Smooth muscle cell (in vitro differentiated cells): ENCODE data around the gene RAD51C. TPM values are rescaled to one million over a fixed set of nuclear protein-coding genes. Genes with fewer than 3 reads are reported as not detected.

Experiments used
- DNase-seq: peaks from one replicate; lab custom pipeline; 2025; ENCODE audit not compliant: unreplicated experiment; lab: John Stamatoyannopoulos, UW
- H2AFZ ChIP-seq: fragments of 200-600 bp; sonication (generic); 2 replicates; pipeline ENCODE4 v1.6.0; 2016; ENCODE audit warnings: antibody characterized with exemption, low read depth, mild to moderate bottlenecking
- H3F3A ChIP-seq: fragments of 200-600 bp; sonication (generic); 2 replicates; pipeline ENCODE4 v1.6.0; 2017; ENCODE audit warnings: antibody characterized with exemption, low read depth
- H3K27ac ChIP-seq: fragments of 200-600 bp; sonication (generic); 2 replicates; pipeline ENCODE4 v1.5.1; 2016; ENCODE audit warnings: low read depth, mild to moderate bottlenecking
- H3K27me3 ChIP-seq: fragments of 200-600 bp; sonication (generic); 2 replicates; pipeline ENCODE4 v1.6.1; 2016; ENCODE audit warnings: low read depth, mild to moderate bottlenecking
- H3K36me3 ChIP-seq: fragments of 200-600 bp; sonication (generic); 2 replicates; pipeline ENCODE4 v1.5.1; 2016; ENCODE audit warnings: low read depth
- H3K4me1 ChIP-seq: fragments of 200-600 bp; sonication (generic); 2 replicates; pipeline ENCODE4 v1.5.1; 2016; ENCODE audit warnings: low read depth
- H3K4me2 ChIP-seq: fragments of 200-600 bp; sonication (generic); 2 replicates; pipeline ENCODE4 v1.6.0; 2016; ENCODE audit warnings: mild to moderate bottlenecking
- H3K4me3 ChIP-seq: fragments of 200-600 bp; sonication (generic); 2 replicates; pipeline ENCODE4 v1.5.1; 2016; ENCODE audit warnings: mild to moderate bottlenecking
- H3K79me2 ChIP-seq: fragments of 200-600 bp; sonication (generic); 2 replicates; pipeline ENCODE4 v1.6.0; 2016; ENCODE audit warnings: low read depth, mild to moderate bottlenecking
- H3K9ac ChIP-seq: fragments of 200-600 bp; sonication (generic); 2 replicates; pipeline ENCODE4 v1.6.0; 2016; ENCODE audit warnings: low read depth
- H3K9me3 ChIP-seq: fragments of 200-600 bp; sonication (generic); replicated peaks from 2 replicates; pipeline ENCODE4 v1.5.1; 2016; ENCODE audit warnings: low read depth
- H4K20me1 ChIP-seq: fragments of 200-600 bp; sonication (generic); 2 replicates; pipeline ENCODE4 v1.6.0; 2016; ENCODE audit warnings: low read depth
- CTCF ChIP-seq: fragments of 200-600 bp; sonication (generic); IDR thresholded peaks from 2 replicates; pipeline ENCODE4 v1.5.1; 2017; ENCODE audit warnings: borderline replicate concordance, mild to moderate bottlenecking, antibody characterized with exemption; ENCODE audit not compliant: insufficient read depth, poor library complexity, severe bottlenecking
- WGBS: methylation state at CpG from one replicate; pipeline ENCODE4 v1.1.7; 2016; ENCODE audit warnings: low lambda C conversion rate; 5-methylcytosine and 5-hydroxymethylcytosine counted together
- polyA plus RNA-seq: library from polyadenylated mRNA; unstranded; fragments of >200 nt; fragmentation: Nextera tagmentation; extraction: Ambion mirVana; gene quantifications from 2 replicates; pipeline ENCODE4 v1.2.1, GENCODE V29; 2016
- total RNA-seq: library from RNA; depleted of rRNA; stranded (reverse); fragments of >200 nt; gene quantifications from 2 replicates; pipeline ENCODE4 v1.2.3, GENCODE V29; 2014

RAD51C gene
- total and polyA plus RNA-seq, 2 experiments from 2014 or later = 20.9 to 27.1 TPM

GRCh38 chr17:58755269-58755576, 62.8 kb downstream of the RAD51C start:
- Histone ChIP-seq H2AFZ (peak overlapping the region; percentile 97), H3K4me1 (peaks cover 14% of the 10 kb centered on the region), H3K27ac (no peak overlapping the region), H4K20me1 (no peaks in the 10 kb centered on the region), H3K4me2 (peak overlapping the region; percentile 100), H3K9ac (no peak overlapping the region), H3K27me3 (peaks cover 41% of the 10 kb centered on the region), H3K79me2 (no peaks in the 10 kb centered on the region), H3K9me3 (no peaks in the 10 kb centered on the region), H3K36me3 (no peaks in the 10 kb centered on the region), H3F3A (no peaks in the 10 kb centered on the region), H3K4me3 (peak overlapping the region; percentile 86)
- no peak for DNase-seq
- no peak for TF ChIP-seq CTCF
- WGBS = 34% methylated on average over 2 of the region's 2 CpGs

DNA sequence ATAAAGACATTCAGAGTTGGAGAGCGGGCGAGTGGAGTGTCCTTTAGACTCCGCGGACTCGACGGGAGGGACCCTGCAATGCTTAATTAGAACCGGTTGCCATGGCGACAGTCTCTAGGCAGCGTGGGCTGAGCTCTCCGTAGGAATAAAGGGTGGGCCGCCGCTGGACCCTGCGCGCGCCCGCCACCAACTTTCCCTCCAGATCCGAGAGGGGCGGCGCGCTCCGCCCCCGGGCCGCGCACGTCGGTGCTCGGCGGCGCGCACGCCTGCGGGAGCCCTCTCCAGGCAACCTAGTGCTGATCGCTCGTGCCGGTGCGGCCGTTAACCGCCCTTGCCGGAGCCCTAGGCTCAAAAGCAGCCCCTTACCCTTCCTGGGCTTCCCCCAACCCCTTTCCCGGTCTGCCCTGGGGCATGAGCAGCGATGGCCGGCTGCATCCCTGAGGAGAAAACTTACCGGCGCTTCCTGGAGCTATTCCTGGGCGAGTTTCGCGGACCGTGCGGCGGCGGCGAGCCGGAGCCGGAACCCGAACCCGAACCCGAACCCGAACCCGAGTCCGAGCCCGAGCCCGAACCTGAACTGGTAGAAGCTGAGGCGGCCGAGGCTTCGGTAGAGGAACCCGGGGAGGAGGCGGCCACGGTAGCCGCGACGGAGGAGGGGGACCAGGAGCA, 63.3 kb downstream of the RAD51C start, which contains the start of gene PPM1E:
Gene PPM1E, plus strand, starts transcription at position 278 of the 669 bp plus-strand sequence.
- H3K4me3 ChIP-seq = peak within 1 kb of the TSS; percentile 86
- H3K27ac ChIP-seq = no peak within 1 kb of the TSS
- H2AFZ ChIP-seq = peak within 1 kb of the TSS; percentile 97
- peaks cover 14% of the 10 kb centered on the region for H3K4me1 ChIP-seq
- peak; percentile 5 for DNase-seq
- H3K9me3 ChIP-seq = no peaks in the 10 kb centered on the region
- WGBS = under 1% methylated on average over 69 of the region's 71 CpGs
- H3K36me3 ChIP-seq = no peaks in the 10 kb centered on the region
- H4K20me1 ChIP-seq = no peaks in the 10 kb centered on the region
- H3K4me2 ChIP-seq = peak within 1 kb of the TSS; percentile 100
- H3K27me3 ChIP-seq = peaks cover 46% of the 10 kb centered on the region
- no peak for TF ChIP-seq CTCF
- H3K79me2 ChIP-seq = no peaks in the 10 kb centered on the region
- H3F3A ChIP-seq = no peaks in the 10 kb centered on the region
- H3K9ac ChIP-seq = no peak within 1 kb of the TSS

DNA sequence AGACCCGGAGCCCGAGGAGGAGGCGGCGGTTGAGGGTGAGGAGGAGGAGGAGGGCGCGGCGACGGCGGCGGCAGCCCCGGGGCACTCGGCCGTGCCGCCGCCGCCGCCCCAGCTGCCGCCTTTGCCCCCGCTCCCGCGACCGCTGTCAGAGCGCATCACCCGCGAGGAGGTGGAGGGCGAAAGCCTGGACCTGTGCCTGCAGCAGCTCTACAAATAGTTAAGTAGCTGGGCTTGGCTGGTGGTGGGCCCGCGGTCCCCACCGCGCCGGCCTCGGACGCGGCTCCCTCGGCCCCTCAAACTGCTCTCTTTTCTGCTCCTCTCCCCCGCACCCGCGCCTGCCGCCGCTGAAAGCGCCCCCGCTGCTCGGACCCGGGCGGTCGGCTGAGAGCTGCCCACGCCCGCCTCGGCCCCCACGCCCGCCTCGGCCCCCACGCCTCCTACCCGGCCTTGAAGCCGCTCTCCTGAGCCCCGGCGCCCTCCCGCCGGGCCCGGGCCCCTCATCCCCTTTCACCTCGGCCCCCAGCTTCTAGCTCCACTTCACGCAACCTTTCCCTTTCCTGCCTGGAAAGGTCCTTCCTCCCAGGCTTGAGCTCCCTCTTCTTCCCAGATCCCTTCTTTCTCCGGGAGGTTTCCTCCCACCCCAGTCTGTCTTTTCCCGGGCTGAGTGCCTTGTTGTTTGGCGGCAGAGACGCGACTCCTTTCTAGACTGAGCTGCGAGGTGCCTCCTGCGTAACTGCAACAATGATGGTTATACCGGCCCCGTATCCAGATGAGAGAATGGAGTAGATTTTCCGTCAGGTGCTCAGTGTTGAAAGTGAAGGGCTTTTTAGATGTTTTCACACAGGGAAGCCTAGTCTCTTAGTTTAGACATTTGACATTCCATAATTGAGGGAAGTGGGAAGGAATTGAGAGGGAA, 64.1 kb downstream of the RAD51C start:
- Histone ChIP-seq H3K4me3 (peak overlapping the region; percentile 86), H3K36me3 (no peaks in the 10 kb centered on the region), H3K9me3 (no peaks in the 10 kb centered on the region), H2AFZ (peak overlapping the region; percentile 97), H3F3A (no peaks in the 10 kb centered on the region), H4K20me1 (no peaks in the 10 kb centered on the region), H3K79me2 (no peaks in the 10 kb centered on the region), H3K9ac (no peak overlapping the region), H3K4me1 (peaks cover 14% of the 10 kb centered on the region), H3K27me3 (peaks cover 51% of the 10 kb centered on the region), H3K4me2 (peak overlapping the region; percentile 100), H3K27ac (no peak overlapping the region)
- TF ChIP-seq CTCF = no peak
- DNase-seq = no peak
- 3% methylated on average over 32 of the region's 72 CpGs for WGBS
